Amygdala (tissue), 56 donors: ENCODE results near the gene MTHFD1.
A peak's percentile ranks its signal among the peaks of the same experiment; 100 is the strongest.

Experiments used
- DNase-seq, 56 donors: peaks; one replicate each; lab custom pipeline; 2025; lab: John Stamatoyannopoulos, UW

MTHFD1 gene

GRCh38 chr14:64478634-64479250 lies 90.6 kb downstream of the MTHFD1 start:
- DNase-seq, result no peak

GRCh38 chr14:64488590-64489099 lies 100.5 kb downstream of the MTHFD1 start:
- DNase-seq, result no peak

- DNase-seq, result no peak
These were observed 103.5 kb downstream of the MTHFD1 start for GRCh38 chr14:64491637-64492036.

- DNase-seq, result no peak
These were observed 105.3 kb downstream of the MTHFD1 start for GRCh38 chr14:64493455-64493854.

GRCh38 chr14:64495252-64495651 lies 107.1 kb downstream of the MTHFD1 start:
- DNase-seq, result no peak

GRCh38 chr14:64496764-64497163 lies 108.6 kb downstream of the MTHFD1 start:
- DNase-seq, result no peak

GRCh38 chr14:64500088-64500487 lies 111.9 kb downstream of the MTHFD1 start:
- DNase-seq, result no peak

GRCh38 chr14:64501411-64502171 lies 113.4 kb downstream of the MTHFD1 start:
- peak in 4 of 56 donors; percentile 2 to 7 (median 6) for DNase-seq

- DNase-seq, result no peak
These were observed 114.3 kb downstream of the MTHFD1 start for GRCh38 chr14:64502456-64502855.

- DNase-seq, result peak in 5 of 56 donors; percentile 33 to 72 (median 44)
These were observed 114.8 kb downstream of the MTHFD1 start for GRCh38 chr14:64502887-64503433.

- peak; percentile 55 to 96 (median 86) for DNase-seq
These were observed 115.5 kb downstream of the MTHFD1 start, which contains the start of gene ZBTB25 for GRCh38 chr14:64503434-64504309. Gene ZBTB25 (minus strand): TSS chr14:64503838. CDS start chr14:64490533, 13,305 bp downstream.

GRCh38 chr14:64504310-64504896 lies 116.2 kb downstream of the MTHFD1 start, which contains the start of gene ZBTB1:
Gene ZBTB1 (plus strand): TSS chr14:64504770. CDS start chr14:64521505, 16,735 bp downstream.
- peak in 55 of 56 donors; percentile 12 to 88 (median 73) for DNase-seq

GRCh38 chr14:64504897-64505794 lies 117.0 kb downstream of the MTHFD1 start:
- peak in 55 of 56 donors; percentile 21 to 89 (median 75) for DNase-seq

- DNase-seq, result no peak
These were observed 118.6 kb downstream of the MTHFD1 start for GRCh38 chr14:64506721-64507120.

- DNase-seq, result no peak
These were observed 119.4 kb downstream of the MTHFD1 start for GRCh38 chr14:64507376-64508156.

GRCh38 chr14:64508215-64508776 lies 120.1 kb downstream of the MTHFD1 start:
- DNase-seq, result no peak

GRCh38 chr14:64509036-64509435 lies 120.9 kb downstream of the MTHFD1 start:
- DNase-seq, result no peak
